Measurements from ENCODE around the gene ZNF597.
"Not testable (repeated sequence)": the region's sequence is repeated elsewhere in the genome, so short reads cannot be mapped to it uniquely, and the experiment has no call there.

Gene ZNF597

GRCh38 chr16:3475604-3476375 lies 32.5 kb upstream of the ZNF597 start:
- peaks cover 2% of the 10 kb centered on the region; the same call in 1 of the 2 replicates for H3K79me2 ChIP-seq (ENCODE audit: insufficient read depth, low read length)
- H3K9me2 ChIP-seq (ENCODE audit: low read depth, low read length) = no peaks in the 10 kb centered on the region

GRCh38 chr16:3474870-3475269 lies 31.6 kb upstream of the ZNF597 start:
- not testable (repeated sequence) for H3K27ac ChIP-seq (ENCODE audit: low read depth, low read length, poor library complexity, severe bottlenecking); H3K27me3 ChIP-seq (ENCODE audit: insufficient read depth, low read length); H3K4me2 ChIP-seq (ENCODE audit: low read length); H3K4me3 ChIP-seq (ENCODE audit: low read depth, low read length, poor library complexity, severe bottlenecking); H4K20me1 ChIP-seq (ENCODE audit: insufficient read depth, low read length); H3K9me3 ChIP-seq (ENCODE audit: low read length); H2AFZ ChIP-seq (ENCODE audit: low read length); H3K79me2 ChIP-seq (ENCODE audit: insufficient read depth, low read length); H3K4me1 ChIP-seq (ENCODE audit: insufficient read depth, low read length, severe bottlenecking); H3K9me2 ChIP-seq (ENCODE audit: low read depth, low read length); H3F3A ChIP-seq (ENCODE audit: insufficient read depth, low read length); H3K9ac ChIP-seq (ENCODE audit: low read length)
- peaks cover 15% of the 10 kb centered on the region for H3K36me3 ChIP-seq (ENCODE audit: insufficient read depth, low read length)

More at GRCh38 chr16:3475604-3476375, 32.5 kb upstream of the ZNF597 start:
- H3K9me3 ChIP-seq (ENCODE audit: low read length) = 0 out of 2 replicates have a peak, but pooled peaks cover 3% of the 10 kb centered on the region
- no peak overlapping the region for H3K4me2 ChIP-seq (ENCODE audit: low read length)
- H3K4me3 ChIP-seq (ENCODE audit: low read depth, low read length, poor library complexity, severe bottlenecking) = no peak overlapping the region
- H2AFZ ChIP-seq (ENCODE audit: low read length) = no peak overlapping the region
- no peaks in the 10 kb centered on the region for H3F3A ChIP-seq (ENCODE audit: insufficient read depth, low read length)
- TF ChIP-seq, protein P1, sequence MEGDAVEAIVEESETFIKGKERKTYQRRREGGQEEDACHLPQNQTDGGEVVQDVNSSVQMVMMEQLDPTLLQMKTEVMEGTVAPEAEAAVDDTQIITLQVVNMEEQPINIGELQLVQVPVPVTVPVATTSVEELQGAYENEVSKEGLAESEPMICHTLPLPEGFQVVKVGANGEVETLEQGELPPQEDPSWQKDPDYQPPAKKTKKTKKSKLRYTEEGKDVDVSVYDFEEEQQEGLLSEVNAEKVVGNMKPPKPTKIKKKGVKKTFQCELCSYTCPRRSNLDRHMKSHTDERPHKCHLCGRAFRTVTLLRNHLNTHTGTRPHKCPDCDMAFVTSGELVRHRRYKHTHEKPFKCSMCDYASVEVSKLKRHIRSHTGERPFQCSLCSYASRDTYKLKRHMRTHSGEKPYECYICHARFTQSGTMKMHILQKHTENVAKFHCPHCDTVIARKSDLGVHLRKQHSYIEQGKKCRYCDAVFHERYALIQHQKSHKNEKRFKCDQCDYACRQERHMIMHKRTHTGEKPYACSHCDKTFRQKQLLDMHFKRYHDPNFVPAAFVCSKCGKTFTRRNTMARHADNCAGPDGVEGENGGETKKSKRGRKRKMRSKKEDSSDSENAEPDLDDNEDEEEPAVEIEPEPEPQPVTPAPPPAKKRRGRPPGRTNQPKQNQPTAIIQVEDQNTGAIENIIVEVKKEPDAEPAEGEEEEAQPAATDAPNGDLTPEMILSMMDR (IDR thresholded peaks at IDR 0.05; ENCODE audit: low read length) = no peak
- no peak for TF ChIP-seq EZH2 (IDR thresholded peaks at IDR 0.05; ENCODE audit: borderline replicate concordance, low read length)
- H3K36me3 ChIP-seq (ENCODE audit: insufficient read depth, low read length) = peaks cover 16% of the 10 kb centered on the region
- H3K4me1 ChIP-seq (ENCODE audit: insufficient read depth, low read length, severe bottlenecking) = no peaks in the 10 kb centered on the region
- H4K20me1 ChIP-seq (ENCODE audit: insufficient read depth, low read length) = no peaks in the 10 kb centered on the region
- no peak overlapping the region for H3K9ac ChIP-seq (ENCODE audit: low read length)
- no peak overlapping the region for H3K27ac ChIP-seq (ENCODE audit: low read depth, low read length, poor library complexity, severe bottlenecking)
- no peaks in the 10 kb centered on the region for H3K27me3 ChIP-seq (ENCODE audit: insufficient read depth, low read length)

DNA sequence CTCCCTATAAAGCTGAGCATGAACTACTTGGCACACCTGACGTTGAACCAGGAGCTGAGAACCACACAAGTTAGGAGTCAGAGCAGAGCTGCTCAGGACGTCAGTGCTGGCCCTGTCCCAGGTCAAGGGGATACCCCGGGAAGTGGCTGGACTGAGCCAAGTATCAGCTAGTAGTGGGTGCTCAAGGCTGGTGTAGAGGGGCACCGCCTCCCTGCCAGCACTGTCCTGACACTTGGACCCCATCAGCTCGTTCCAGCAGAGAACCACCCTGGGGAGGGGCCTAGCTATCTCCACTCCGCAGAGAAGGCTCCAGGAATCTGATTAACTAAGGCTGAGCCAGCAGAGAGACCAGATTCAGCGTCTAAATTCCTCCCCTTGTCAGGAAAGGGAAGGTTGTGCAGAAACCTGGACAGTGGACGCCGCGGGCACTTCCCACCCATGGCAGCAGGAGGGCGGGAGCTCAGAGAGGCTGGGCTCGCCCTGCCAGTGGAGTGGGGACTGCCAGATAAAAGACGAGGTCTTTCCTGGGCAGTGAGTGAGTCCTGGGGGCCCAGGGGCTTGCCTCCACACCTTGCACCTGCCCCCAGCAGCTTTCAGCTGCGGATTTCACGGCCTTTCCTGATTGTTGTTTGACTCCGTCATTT lies 31.0 kb upstream of the ZNF597 start:
- no peaks in the 10 kb centered on the region for H4K20me1 ChIP-seq (ENCODE audit: insufficient read depth, low read length)

DNA sequence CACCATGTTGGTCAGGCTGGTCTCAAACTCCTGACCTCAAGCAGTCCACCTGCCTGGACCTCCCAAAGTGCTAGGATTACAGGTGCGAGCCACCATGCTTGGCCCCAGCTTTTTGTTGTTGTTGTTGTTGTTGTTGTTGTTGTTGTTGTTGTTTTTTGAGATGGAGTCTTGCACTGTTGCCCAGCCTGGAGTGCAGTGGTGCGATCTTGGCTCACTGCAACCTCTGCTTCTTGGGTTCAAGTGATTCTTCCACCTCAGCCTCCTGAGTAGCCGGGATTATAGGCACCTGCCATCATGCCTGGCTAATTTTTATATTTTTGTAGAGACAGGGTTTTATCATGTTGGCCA lies 30.3 kb upstream of the ZNF597 start:
- not testable (repeated sequence) for H2AFZ ChIP-seq (ENCODE audit: low read length); H3K27ac ChIP-seq (ENCODE audit: low read depth, low read length, poor library complexity, severe bottlenecking); H3K4me1 ChIP-seq (ENCODE audit: insufficient read depth, low read length, severe bottlenecking); H3K4me3 ChIP-seq (ENCODE audit: low read depth, low read length, poor library complexity, severe bottlenecking); H3K9me2 ChIP-seq (ENCODE audit: low read depth, low read length); H4K20me1 ChIP-seq (ENCODE audit: insufficient read depth, low read length); H3K36me3 ChIP-seq (ENCODE audit: insufficient read depth, low read length); H3K9me3 ChIP-seq (ENCODE audit: low read length); H3K27me3 ChIP-seq (ENCODE audit: insufficient read depth, low read length); H3K9ac ChIP-seq (ENCODE audit: low read length); H3K79me2 ChIP-seq (ENCODE audit: insufficient read depth, low read length); H3F3A ChIP-seq (ENCODE audit: insufficient read depth, low read length); H3K4me2 ChIP-seq (ENCODE audit: low read length)

More for the DNA sequence above, 31.0 kb upstream of the ZNF597 start:
- Histone ChIP-seq H2AFZ (ENCODE audit: low read length) (no peak overlapping the region), H3K9me3 (ENCODE audit: low read length) (0 out of 2 replicates have a peak, but pooled peaks cover 3% of the 10 kb centered on the region), H3F3A (ENCODE audit: insufficient read depth, low read length) (no peaks in the 10 kb centered on the region), H3K9ac (ENCODE audit: low read length) (no peak overlapping the region), H3K4me3 (ENCODE audit: low read depth, low read length, poor library complexity, severe bottlenecking) (no peak overlapping the region), H3K4me1 (ENCODE audit: insufficient read depth, low read length, severe bottlenecking) (no peaks in the 10 kb centered on the region), H3K36me3 (ENCODE audit: insufficient read depth, low read length) (peaks cover 11% of the 10 kb centered on the region), H3K27me3 (ENCODE audit: insufficient read depth, low read length) (no peaks in the 10 kb centered on the region), H3K9me2 (ENCODE audit: low read depth, low read length) (no peaks in the 10 kb centered on the region), H3K27ac (ENCODE audit: low read depth, low read length, poor library complexity, severe bottlenecking) (no peak overlapping the region), H3K79me2 (ENCODE audit: insufficient read depth, low read length) (peaks cover 5% of the 10 kb centered on the region; the same call in 1 of the 2 replicates), H3K4me2 (ENCODE audit: low read length) (no peak overlapping the region)
- TF ChIP-seq EZH2 (IDR thresholded peaks at IDR 0.05; ENCODE audit: borderline replicate concordance, low read length) = no peak
- TF ChIP-seq, protein P1 (IDR thresholded peaks at IDR 0.05; ENCODE audit: low read length) = no peak
